H9 (cell line): Measurements from ENCODE around the gene ADI1. TPM values are rescaled to one million over a fixed set of nuclear protein-coding genes. Genes with fewer than 3 reads are reported as not detected.
A peak's percentile ranks its signal among the peaks of the same experiment; 100 is the strongest.

Experiments
- DNase-seq: peaks from one replicate; pipeline ENCODE4 v3.0.0-alpha.2; 2017
- H2AFZ ChIP-seq: one replicate; pipeline ENCODE4 v1.6.1; 2013; ENCODE audit warnings: mild to moderate bottlenecking, low read length, control low read depth, moderate library complexity
- H2AK5ac ChIP-seq: 2 replicates; pipeline ENCODE4 v1.6.1; 2013; ENCODE audit warnings: low read length, control low read depth, mixed read lengths; ENCODE audit not compliant: insufficient read length
- H2BK120ac ChIP-seq: one replicate; pipeline ENCODE4 v1.6.1; 2013; ENCODE audit warnings: low read depth, mild to moderate bottlenecking, low read length, control low read depth, inconsistent platforms; ENCODE audit not compliant: poor library complexity, severe bottlenecking
- H2BK12ac ChIP-seq: 2 replicates; pipeline ENCODE4 v1.6.1; 2013; ENCODE audit warnings: low read length, control low read depth, mixed read lengths, low read depth; ENCODE audit not compliant: insufficient read length
- H2BK15ac ChIP-seq: 2 replicates; pipeline ENCODE4 v1.6.1; 2013; ENCODE audit warnings: low read depth, low read length, control low read depth
- H2BK20ac ChIP-seq: one replicate; pipeline ENCODE4 v1.6.1; 2013; ENCODE audit warnings: low read depth, mild to moderate bottlenecking, low read length, control low read depth, inconsistent platforms; ENCODE audit not compliant: poor library complexity, severe bottlenecking
- H2BK5ac ChIP-seq: 2 replicates; pipeline ENCODE4 v1.6.1; 2013; ENCODE audit warnings: low read length, control low read depth, mixed read lengths; ENCODE audit not compliant: insufficient read length
- H3K14ac ChIP-seq: 2 replicates; pipeline ENCODE4 v1.6.1; 2013; ENCODE audit warnings: low read length, control low read depth; ENCODE audit not compliant: insufficient read depth
- H3K18ac ChIP-seq: 2 replicates; pipeline ENCODE4 v1.6.1; 2013; ENCODE audit warnings: low read depth, mild to moderate bottlenecking, mixed read lengths, low read length, control low read depth; ENCODE audit not compliant: insufficient read length
- H3K23ac ChIP-seq: 2 replicates; pipeline ENCODE4 v1.6.1; 2013; ENCODE audit warnings: low read length, control low read depth, mixed read lengths, low read depth; ENCODE audit not compliant: insufficient read length
- H3K23me2 ChIP-seq: 2 replicates; pipeline ENCODE4 v1.6.1; 2013; ENCODE audit warnings: low read depth, mild to moderate bottlenecking, mixed read lengths, low read length, control low read depth; ENCODE audit not compliant: insufficient read length, poor library complexity, severe bottlenecking
- H3K27ac ChIP-seq: 2 replicates; pipeline ENCODE4 v1.5.1; 2013; ENCODE audit warnings: low read length, control low read depth, mixed read lengths, low read depth; ENCODE audit not compliant: insufficient read length
- H3K27me3 ChIP-seq: 2 replicates; pipeline ENCODE4 v1.6.1; 2013; ENCODE audit warnings: low read length, control low read depth, inconsistent platforms; ENCODE audit not compliant: insufficient read depth
- H3K4ac ChIP-seq: 2 replicates; pipeline ENCODE4 v1.6.1; 2013; ENCODE audit warnings: low read depth, mild to moderate bottlenecking, control low read depth, inconsistent platforms, low read length, moderate library complexity
- H3K4me1 ChIP-seq: 2 replicates; pipeline ENCODE4 v1.6.1; 2013; ENCODE audit warnings: low read length, control low read depth, inconsistent platforms; ENCODE audit not compliant: insufficient read depth
- H3K4me2 ChIP-seq: 2 replicates; pipeline ENCODE4 v1.6.1; 2013; ENCODE audit warnings: low read length, control low read depth, mixed read lengths; ENCODE audit not compliant: insufficient read length, insufficient read depth
- H3K56ac ChIP-seq: 2 replicates; pipeline ENCODE4 v1.6.1; 2013; ENCODE audit warnings: low read depth, mild to moderate bottlenecking, mixed read lengths, low read length, control low read depth; ENCODE audit not compliant: insufficient read length
- H3K79me1 ChIP-seq: 2 replicates; pipeline ENCODE4 v1.6.1; 2013; ENCODE audit warnings: low read depth, mild to moderate bottlenecking, moderate library complexity, low read length, control low read depth, inconsistent platforms; ENCODE audit not compliant: insufficient read depth, poor library complexity, severe bottlenecking
- H3K79me2 ChIP-seq: 2 replicates; pipeline ENCODE4 v1.6.1; 2013; ENCODE audit warnings: low read length, control low read depth, inconsistent platforms; ENCODE audit not compliant: insufficient read depth
- H3K9ac ChIP-seq: 2 replicates; pipeline ENCODE4 v1.6.1; 2013; ENCODE audit warnings: low read length, control low read depth, mixed read lengths; ENCODE audit not compliant: insufficient read length; ENCODE audit errors: extremely low read depth
- H3K9me3 ChIP-seq: one replicate; pipeline ENCODE4 v1.6.1; 2013; ENCODE audit warnings: low read depth, low read length, inconsistent platforms; ENCODE audit not compliant: control insufficient read depth
- H3T11ph ChIP-seq: one replicate; pipeline ENCODE4 v1.6.1; 2013; ENCODE audit warnings: mild to moderate bottlenecking, low read length, control low read depth, inconsistent platforms
- H4K20me1 ChIP-seq: one replicate; pipeline ENCODE4 v1.6.1; 2013; ENCODE audit not compliant: control insufficient read depth, insufficient read length, insufficient read depth
- H4K5ac ChIP-seq: 2 replicates; pipeline ENCODE4 v1.6.1; 2013; ENCODE audit warnings: low read depth, mild to moderate bottlenecking, mixed read lengths, low read length, control low read depth; ENCODE audit not compliant: insufficient read length
- H4K8ac ChIP-seq: replicated peaks from 2 replicates; pipeline ENCODE4 v1.6.1; 2013; ENCODE audit warnings: low read length, control low read depth, mixed read lengths, low read depth; ENCODE audit not compliant: insufficient read length
- H4K91ac ChIP-seq: 2 replicates; pipeline ENCODE4 v1.6.1; 2013; ENCODE audit warnings: low read depth, mild to moderate bottlenecking, moderate library complexity, mixed read lengths, low read length, control low read depth; ENCODE audit not compliant: insufficient read length
- H3K27ac Mint-ChIP-seq, 3 experiments: 2 replicates in 2 of 3; 3 replicates in 1 of 3; pipeline ENCODE4 v1.8.0; 2020 to 2021; ENCODE audit warnings: mixed read lengths in 3 of 3, mild to moderate bottlenecking in 1 of 3, moderate library complexity in 1 of 3
- H3K27me3 Mint-ChIP-seq: 2 replicates; pipeline ENCODE4 v1.8.0; 2021; ENCODE audit warnings: low read depth, mild to moderate bottlenecking, moderate library complexity, mixed read lengths
- H3K36me3 Mint-ChIP-seq, 3 experiments: 2 replicates in 2 of 3; 3 replicates in 1 of 3; pipeline ENCODE4 v1.8.0; 2020 to 2021; ENCODE audit warnings: low read depth in 3 of 3, mixed read lengths in 3 of 3; ENCODE audit not compliant: insufficient read depth in 1 of 3
- H3K4me1 Mint-ChIP-seq, 2 experiments: 2 replicates each; pipeline ENCODE4 v1.8.0; 2020; ENCODE audit warnings: mixed read lengths in 2 of 2
- H3K4me3 Mint-ChIP-seq, 2 experiments: 2 replicates in 1 of 2; 3 replicates in 1 of 2; pipeline ENCODE4 v1.8.0; 2020 to 2021; ENCODE audit warnings: mild to moderate bottlenecking in 2 of 2, mixed read lengths in 2 of 2, moderate library complexity in 1 of 2
- H3K9me3 Mint-ChIP-seq, 2 experiments: 2 replicates in 1 of 2; 3 replicates in 1 of 2; pipeline ENCODE4 v1.8.0; 2020; ENCODE audit warnings: mild to moderate bottlenecking in 2 of 2, mixed read lengths in 2 of 2, moderate library complexity in 1 of 2
- CTCF ChIP-seq: fragments of 200-600 bp; sonication (generic); conservative IDR thresholded peaks from 3 replicates; pipeline ENCODE4 v1.8.0; 2021; ENCODE audit warnings: antibody characterized with exemption, mild to moderate bottlenecking
- WGBS: extraction: QIAGEN DNeasy Blood & Tissue Kit; methylation state at CpG from one replicate; pipeline ENCODE4 v1.1.7; 2013; ENCODE audit warnings: missing lambda C conversion rate, low lambda C conversion rate, mixed read lengths; ENCODE audit not compliant: insufficient read length; ENCODE audit errors: extremely low coverage; 5-methylcytosine and 5-hydroxymethylcytosine counted together
- total RNA-seq: library from RNA; stranded (reverse); gene quantifications from 2 replicates; pipeline ENCODE4 v1.2.1, GENCODE V29; 2021

Gene ADI1
- total RNA-seq, 1 experiment from 2014 or later: 23.4 TPM

- Mint-ChIP-seq H3K4me1 (peaks cover 9 to 13% of the 10 kb centered on the region in 2 experiments), H3K27ac (peak overlapping the region in 1 of 3 experiments; percentile 82; a peak in 1 of 7 replicates), H3K27me3 (no peaks in the 10 kb centered on the region), H3K36me3 (peaks cover 3 to 38% (median 22%) of the 10 kb centered on the region in 3 experiments; a peak in 6 of 7 replicates), H3K9me3 (no peaks in the 10 kb centered on the region), H3K4me3 (no peak overlapping the region)
- Histone ChIP-seq H2BK120ac (no peak overlapping the region), H4K5ac (no peak overlapping the region), H2BK5ac (no peak overlapping the region), H3K18ac (no peak overlapping the region), H4K20me1 (no peaks in the 10 kb centered on the region), H3K79me1 (no peaks in the 10 kb centered on the region), H3K27ac (no peak overlapping the region), H2AK5ac (no peak overlapping the region), H4K91ac (no peak overlapping the region), H3K79me2 (no peaks in the 10 kb centered on the region), H3K27me3 (no peaks in the 10 kb centered on the region), H3K9me3 (no peaks in the 10 kb centered on the region), H3K9ac (no peak overlapping the region), H3K4ac (no peak overlapping the region), H3K23ac (no peak overlapping the region), H2BK15ac (no peak overlapping the region), H2BK12ac (no peak overlapping the region), H2BK20ac (no peak overlapping the region), H2AFZ (no peak overlapping the region), H3K14ac (no peak overlapping the region; the same call in 1 of the 2 replicates), H3K4me2 (no peak overlapping the region), H3K23me2 (no peaks in the 10 kb centered on the region), H3K4me1 (no peaks in the 10 kb centered on the region), H3K56ac (no peak overlapping the region), H3T11ph (no peak overlapping the region), H4K8ac (no peak overlapping the region)
- no peak for TF ChIP-seq CTCF
- no CpG with 5 or more reads among the region's 14 CpGs for WGBS
- no peak for DNase-seq
Measured at GRCh38 chr2:3476321-3476984, 42.9 kb downstream of the ADI1 start.
